HG02970 (cell line): ENCODE measurements around the gene IGF1.
"Not testable (repeated sequence)": the region's sequence is repeated elsewhere in the genome, so short reads cannot be mapped to it uniquely, and the experiment has no call there.

Experiments used
- ATAC-seq: cut with Tn5 transposase; IDR thresholded peaks from one replicate; pipeline ENCODE4 v1.9.1; 2021; ENCODE audit warnings: mild to moderate bottlenecking, moderate library complexity, moderate number of reproducible peaks; ENCODE audit not compliant: unreplicated experiment, low FRiP score

Gene IGF1

GRCh38 chr12:102463659-102464249, 16.6 kb downstream of the IGF1 start:
- no peak for ATAC-seq

GRCh38 chr12:102462795-102463465, 17.4 kb downstream of the IGF1 start:
- no peak for ATAC-seq

GRCh38 chr12:102462386-102462785, 18.0 kb downstream of the IGF1 start:
- no peak for ATAC-seq

GRCh38 chr12:102461501-102461900, 18.9 kb downstream of the IGF1 start:
- no peak for ATAC-seq

GRCh38 chr12:102459314-102459713, 21.0 kb downstream of the IGF1 start:
- ATAC-seq = no peak

- ATAC-seq = no peak
These were observed 25.3 kb downstream of the IGF1 start for GRCh38 chr12:102454808-102455760.

- ATAC-seq = no peak
These were observed 26.0 kb downstream of the IGF1 start for GRCh38 chr12:102454330-102454729.

GRCh38 chr12:102452605-102453004, 27.8 kb downstream of the IGF1 start:
- ATAC-seq = no peak

- not testable (repeated sequence) for ATAC-seq
These were observed 31.3 kb downstream of the IGF1 start for GRCh38 chr12:102449018-102449417.

- not testable (repeated sequence) for ATAC-seq
These were observed 32.9 kb downstream of the IGF1 start for GRCh38 chr12:102447426-102447825.

GRCh38 chr12:102444707-102445106, 35.7 kb downstream of the IGF1 start:
- no peak for ATAC-seq

- ATAC-seq = no peak
These were observed 36.3 kb downstream of the IGF1 start for GRCh38 chr12:102444093-102444492.

GRCh38 chr12:102441077-102441596, 39.2 kb downstream of the IGF1 start:
- no peak for ATAC-seq

- no peak for ATAC-seq
These were observed 40.6 kb downstream of the IGF1 start for GRCh38 chr12:102439426-102440405.

- ATAC-seq = no peak
These were observed 41.5 kb downstream of the IGF1 start for GRCh38 chr12:102438827-102439210.

- no peak for ATAC-seq
These were observed 42.1 kb downstream of the IGF1 start for GRCh38 chr12:102438047-102438826.

- ATAC-seq = no peak
These were observed 42.9 kb downstream of the IGF1 start for GRCh38 chr12:102437511-102437910.

GRCh38 chr12:102436867-102437266, 43.5 kb downstream of the IGF1 start:
- ATAC-seq = no peak

GRCh38 chr12:102435827-102436436, 44.4 kb downstream of the IGF1 start:
- no peak for ATAC-seq
